K562 (cell line): ENCODE data around the gene KCNN4. TPM values are rescaled to one million over a fixed set of nuclear protein-coding genes. Genes with fewer than 3 reads are reported as not detected.
A peak's percentile ranks its signal among the peaks of the same experiment; 100 is the strongest.

Experiments
- BACH1 ChIP-seq: fragments of 200-800 bp; sonication (Bioruptor generic); IDR thresholded peaks from 2 replicates; pipeline ENCODE4 v1.6.1; 2016; ENCODE audit warnings: missing genetic modification characterization, missing compliant biosample characterization
- CBX3 ChIP-seq, 2 experiments: IDR thresholded peaks; 1 replicate in 1 of 2; 2 replicates in 1 of 2; pipeline ENCODE4 v1.6.1; 2012; ENCODE audit warnings: inconsistent platforms in 2 of 2, low read length in 2 of 2, borderline replicate concordance in 1 of 2, control low read depth in 1 of 2
- CLOCK ChIP-seq: fragments of 250-450 bp; sonication (Bioruptor Pico); IDR thresholded peaks from 2 replicates; pipeline ENCODE4 v1.4.0; 2020; ENCODE audit warnings: mild to moderate bottlenecking, moderate library complexity, borderline replicate concordance
- GATAD2A ChIP-seq: fragments of 450-650 bp; IDR thresholded peaks from 2 replicates; pipeline ENCODE4 v1.6.1; 2017
- PML ChIP-seq: IDR thresholded peaks from 2 replicates; pipeline ENCODE4 v1.6.1; 2012; ENCODE audit warnings: low read length, inconsistent platforms
- SREBF2 ChIP-seq: sonication (generic); formaldehyde crosslinking; IDR thresholded peaks from 2 replicates; pipeline ENCODE4 v1.4.0; 2020; ENCODE audit warnings: mild to moderate bottlenecking, missing genetic modification reagents
- SRSF7 ChIP-seq: fragments of 200-400 bp; formaldehyde crosslinking; optimal IDR thresholded peaks from 2 replicates; pipeline ENCODE3; 2017; ENCODE audit warnings: mild to moderate bottlenecking, low read depth, low read length
- ZNF586 ChIP-seq: fragments of 450-650 bp; formaldehyde crosslinking; conservative IDR thresholded peaks from 2 replicates; pipeline ENCODE4 v1.4.0; 2020; ENCODE audit warnings: mild to moderate bottlenecking, moderate library complexity
- polyA plus RNA-seq, 8 experiments: library from polyadenylated mRNA; depleted of rRNA in 4 of 8; stranded (reverse) in 5 of 8; unstranded in 3 of 8; fragments of >200 nt; fragmentation: Nextera tagmentation in 2 of 8; fragmentation: Illumina TruSeq in 1 of 8; extraction: Ambion mirVana in 2 of 8; extraction: Trizol in 1 of 8; gene quantifications; 2 replicates each; pipeline versions ENCODE4 v1.2.1 to v1.2.3, GENCODE V29; 2011 to 2014; ENCODE audit warnings: inconsistent platforms in 1 of 8, missing spikeins in 1 of 8
- total RNA-seq, 7 experiments: library from RNA; depleted of rRNA in 6 of 7; stranded (reverse); fragments of >200 nt in 6 of 7; fragmentation: Illumina TruSeq in 2 of 7; extraction: Trizol in 2 of 7; gene quantifications; 2 replicates each; pipeline versions ENCODE4 v1.2.1 to v1.2.3, GENCODE V29; 2011 to 2021; ENCODE audit warnings: low replicate concordance in 1 of 7
- TF ChIP-seq, protein P1 (sequence below): fragments of 450-650 bp; IDR thresholded peaks from 2 replicates; pipeline ENCODE4 v1.6.1; 2017; ENCODE audit warnings: mild to moderate bottlenecking, moderate library complexity
- TF ChIP-seq, protein P2 (sequence below): fragments of 450-650 bp; IDR thresholded peaks from 2 replicates; pipeline ENCODE4 v1.6.1; 2016; ENCODE audit warnings: mild to moderate bottlenecking
- TF ChIP-seq, protein P3 (sequence below): fragments of 250-450 bp; sonication (Bioruptor Pico); IDR thresholded peaks from 2 replicates; pipeline ENCODE4 v1.4.0; 2020; ENCODE audit warnings: mild to moderate bottlenecking, moderate library complexity

Gene KCNN4
- total and polyA plus RNA-seq, 9 of the 15 experiments (the other 6 are each of a cell fraction or from before 2014, with no cell fraction given): 0.53 to 37.7 (median 25.9) TPM

GRCh38 chr19:43774103-43774939 is 6.5 kb downstream of the KCNN4 start (continued):
- TF ChIP-seq SRSF7 (no peak), ZNF586 (CRISPR knock-in tag) (0 out of 2 replicates have a peak, but pooled peaks have one; percentile 17), GATAD2A (peak; percentile 98), SREBF2 (CRISPR knock-in tag) (no peak), BACH1 (tag) (no peak), CBX3 (IDR thresholded peaks at IDR 0.05; ENCODE audit: borderline replicate concordance in 1 of 2, low read length in 2 of 2) (peak in 1 of 2 experiments; percentile 70; a peak in 1 of 3 replicates), CLOCK (CRISPR knock-in tag) (no peak), PML (peak; percentile 90)
- TF ChIP-seq, protein P1, sequence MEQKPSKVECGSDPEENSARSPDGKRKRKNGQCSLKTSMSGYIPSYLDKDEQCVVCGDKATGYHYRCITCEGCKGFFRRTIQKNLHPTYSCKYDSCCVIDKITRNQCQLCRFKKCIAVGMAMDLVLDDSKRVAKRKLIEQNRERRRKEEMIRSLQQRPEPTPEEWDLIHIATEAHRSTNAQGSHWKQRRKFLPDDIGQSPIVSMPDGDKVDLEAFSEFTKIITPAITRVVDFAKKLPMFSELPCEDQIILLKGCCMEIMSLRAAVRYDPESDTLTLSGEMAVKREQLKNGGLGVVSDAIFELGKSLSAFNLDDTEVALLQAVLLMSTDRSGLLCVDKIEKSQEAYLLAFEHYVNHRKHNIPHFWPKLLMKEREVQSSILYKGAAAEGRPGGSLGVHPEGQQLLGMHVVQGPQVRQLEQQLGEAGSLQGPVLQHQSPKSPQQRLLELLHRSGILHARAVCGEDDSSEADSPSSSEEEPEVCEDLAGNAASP: no peak
- TF ChIP-seq, protein P2, sequence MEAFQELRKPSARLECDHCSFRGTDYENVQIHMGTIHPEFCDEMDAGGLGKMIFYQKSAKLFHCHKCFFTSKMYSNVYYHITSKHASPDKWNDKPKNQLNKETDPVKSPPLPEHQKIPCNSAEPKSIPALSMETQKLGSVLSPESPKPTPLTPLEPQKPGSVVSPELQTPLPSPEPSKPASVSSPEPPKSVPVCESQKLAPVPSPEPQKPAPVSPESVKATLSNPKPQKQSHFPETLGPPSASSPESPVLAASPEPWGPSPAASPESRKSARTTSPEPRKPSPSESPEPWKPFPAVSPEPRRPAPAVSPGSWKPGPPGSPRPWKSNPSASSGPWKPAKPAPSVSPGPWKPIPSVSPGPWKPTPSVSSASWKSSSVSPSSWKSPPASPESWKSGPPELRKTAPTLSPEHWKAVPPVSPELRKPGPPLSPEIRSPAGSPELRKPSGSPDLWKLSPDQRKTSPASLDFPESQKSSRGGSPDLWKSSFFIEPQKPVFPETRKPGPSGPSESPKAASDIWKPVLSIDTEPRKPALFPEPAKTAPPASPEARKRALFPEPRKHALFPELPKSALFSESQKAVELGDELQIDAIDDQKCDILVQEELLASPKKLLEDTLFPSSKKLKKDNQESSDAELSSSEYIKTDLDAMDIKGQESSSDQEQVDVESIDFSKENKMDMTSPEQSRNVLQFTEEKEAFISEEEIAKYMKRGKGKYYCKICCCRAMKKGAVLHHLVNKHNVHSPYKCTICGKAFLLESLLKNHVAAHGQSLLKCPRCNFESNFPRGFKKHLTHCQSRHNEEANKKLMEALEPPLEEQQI: peak; percentile 85; the same call in 1 of the 2 replicates
- TF ChIP-seq, protein P3, sequence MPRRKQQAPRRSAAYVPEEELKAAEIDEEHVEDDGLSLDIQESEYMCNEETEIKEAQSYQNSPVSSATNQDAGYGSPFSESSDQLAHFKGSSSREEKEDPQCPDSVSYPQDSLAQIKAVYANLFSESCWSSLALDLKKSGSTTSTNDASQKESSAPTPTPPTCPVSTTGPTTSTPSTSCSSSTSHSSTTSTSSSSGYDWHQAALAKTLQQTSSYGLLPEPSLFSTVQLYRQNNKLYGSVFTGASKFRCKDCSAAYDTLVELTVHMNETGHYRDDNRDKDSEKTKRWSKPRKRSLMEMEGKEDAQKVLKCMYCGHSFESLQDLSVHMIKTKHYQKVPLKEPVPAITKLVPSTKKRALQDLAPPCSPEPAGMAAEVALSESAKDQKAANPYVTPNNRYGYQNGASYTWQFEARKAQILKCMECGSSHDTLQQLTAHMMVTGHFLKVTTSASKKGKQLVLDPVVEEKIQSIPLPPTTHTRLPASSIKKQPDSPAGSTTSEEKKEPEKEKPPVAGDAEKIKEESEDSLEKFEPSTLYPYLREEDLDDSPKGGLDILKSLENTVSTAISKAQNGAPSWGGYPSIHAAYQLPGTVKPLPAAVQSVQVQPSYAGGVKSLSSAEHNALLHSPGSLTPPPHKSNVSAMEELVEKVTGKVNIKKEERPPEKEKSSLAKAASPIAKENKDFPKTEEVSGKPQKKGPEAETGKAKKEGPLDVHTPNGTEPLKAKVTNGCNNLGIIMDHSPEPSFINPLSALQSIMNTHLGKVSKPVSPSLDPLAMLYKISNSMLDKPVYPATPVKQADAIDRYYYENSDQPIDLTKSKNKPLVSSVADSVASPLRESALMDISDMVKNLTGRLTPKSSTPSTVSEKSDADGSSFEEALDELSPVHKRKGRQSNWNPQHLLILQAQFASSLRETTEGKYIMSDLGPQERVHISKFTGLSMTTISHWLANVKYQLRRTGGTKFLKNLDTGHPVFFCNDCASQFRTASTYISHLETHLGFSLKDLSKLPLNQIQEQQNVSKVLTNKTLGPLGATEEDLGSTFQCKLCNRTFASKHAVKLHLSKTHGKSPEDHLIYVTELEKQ (CRISPR knock-in tag): no peak
